Activated CD4-positive, alpha-beta T cell treated with anti-CD3 and anti-CD28 coated beads, Interleukin-2, amount 10 ng/mL, durations not matched to agents 24 days and 14 days (primary cell): ENCODE results near the gene ADCK2. TPM values are rescaled to one million over a fixed set of nuclear protein-coding genes. Genes with fewer than 3 reads are reported as not detected.
"Not testable (repeated sequence)": the region's sequence is repeated elsewhere in the genome, so short reads cannot be mapped to it uniquely, and the experiment has no call there.

Experiments used
- DNase-seq: peaks from one replicate; pipeline ENCODE4 v3.0.0; 2022
- H3K27ac Mint-ChIP-seq: one replicate; pipeline ENCODE4 v1.8.0; 2022; ENCODE audit warnings: mild to moderate bottlenecking, mixed read lengths
- H3K27me3 Mint-ChIP-seq: one replicate; pipeline ENCODE4 v1.8.0; 2022; ENCODE audit warnings: mixed read lengths
- H3K36me3 Mint-ChIP-seq: one replicate; pipeline ENCODE4 v1.8.0; 2022; ENCODE audit warnings: low read depth, mild to moderate bottlenecking, mixed read lengths
- H3K4me1 Mint-ChIP-seq: one replicate; pipeline ENCODE4 v1.8.0; 2021; ENCODE audit warnings: mixed read lengths
- H3K4me3 Mint-ChIP-seq: one replicate; pipeline ENCODE4 v1.8.0; 2022; ENCODE audit warnings: mild to moderate bottlenecking, moderate library complexity, mixed read lengths
- H3K9me3 Mint-ChIP-seq: one replicate; pipeline ENCODE4 v1.8.0; 2021; ENCODE audit warnings: mixed read lengths
- intact Hi-C: fragments of 100-400 bp; cut with micrococcal nuclease; formaldehyde crosslinking; loops from one replicate; pipeline ENCODE4 v1.15.1; 2023
- total RNA-seq: library from RNA; stranded (reverse); gene quantifications from 2 replicates; pipeline ENCODE4 v1.2.3, GENCODE V29; 2022

The ADCK2 gene
- total RNA-seq, 1 donor from 2014 or later: 22.9 TPM

GRCh38 chr7:140673063-140673773 lies 473 bp downstream of the ADCK2 start:
- Mint-ChIP-seq H3K9me3 (no peaks in the 10 kb centered on the region), H3K4me1 (peaks cover 31% of the 10 kb centered on the region), H3K27ac (peak overlapping the region; percentile 87), H3K36me3 (peaks cover 15% of the 10 kb centered on the region), H3K27me3 (peaks cover 4% of the 10 kb centered on the region), H3K4me3 (peak overlapping the region; percentile 89)
- intact Hi-C loops: loop anchor here (1.0 to 2.0 kb wide), 4 partner anchors 23 to 341 kb away; partner anchors contain the start of genes MKRN1, MRPS33 and NDUFB2
- DNase-seq: peak; percentile 90

GRCh38 chr7:140673774-140674155 lies 1.0 kb downstream of the ADCK2 start:
- Mint-ChIP-seq H3K4me1 (peaks cover 31% of the 10 kb centered on the region), H3K27ac (peak overlapping the region; percentile 87), H3K9me3 (no peaks in the 10 kb centered on the region)

GRCh38 chr7:140674356-140674800 lies 1.6 kb downstream of the ADCK2 start:
- Mint-ChIP-seq H3K27ac (peak overlapping the region; percentile 11), H3K36me3 (peaks cover 25% of the 10 kb centered on the region), H3K9me3 (no peaks in the 10 kb centered on the region), H3K4me1 (peaks cover 31% of the 10 kb centered on the region), H3K4me3 (peak overlapping the region; percentile 89), H3K27me3 (peaks cover 2% of the 10 kb centered on the region)
- DNase-seq: no peak
- intact Hi-C loops: no loop called here

More at GRCh38 chr7:140673774-140674155, 1.0 kb downstream of the ADCK2 start:
- peaks cover 3% of the 10 kb centered on the region for H3K27me3 Mint-ChIP-seq
- peak overlapping the region; percentile 89 for H3K4me3 Mint-ChIP-seq
- no peak for DNase-seq
- intact Hi-C loops: loop anchor here (1.0 to 2.0 kb wide), 4 partner anchors 23 to 341 kb away; partner anchors contain the start of genes MKRN1, MRPS33 and NDUFB2
- peaks cover 20% of the 10 kb centered on the region for H3K36me3 Mint-ChIP-seq

GRCh38 chr7:140674899-140675701 lies 2.4 kb downstream of the ADCK2 start:
- DNase-seq: no peak
- Mint-ChIP-seq H3K4me1 (peaks cover 31% of the 10 kb centered on the region), H3K27ac (peak overlapping the region; percentile 31), H3K4me3 (peak overlapping the region; percentile 89), H3K36me3 (peaks cover 29% of the 10 kb centered on the region), H3K9me3 (no peaks in the 10 kb centered on the region), H3K27me3 (no peaks in the 10 kb centered on the region)
- intact Hi-C loops: no loop called here

- intact Hi-C loops: no loop called here
- Mint-ChIP-seq H3K4me1 (peaks cover 31% of the 10 kb centered on the region), H3K36me3 (peaks cover 32% of the 10 kb centered on the region), H3K27me3 (no peaks in the 10 kb centered on the region), H3K27ac (peak overlapping the region; percentile 31), H3K9me3 (no peaks in the 10 kb centered on the region), H3K4me3 (no peak overlapping the region)
- DNase-seq: no peak
These were observed 3.0 kb downstream of the ADCK2 start for GRCh38 chr7:140675726-140676125.

- intact Hi-C loops: no loop called here
- peaks cover 35% of the 10 kb centered on the region for H3K36me3 Mint-ChIP-seq
- no peak for DNase-seq
- H3K27me3 Mint-ChIP-seq: no peaks in the 10 kb centered on the region
- no peak overlapping the region for H3K4me3 Mint-ChIP-seq
- H3K9me3 Mint-ChIP-seq: no peaks in the 10 kb centered on the region
- no peak overlapping the region for H3K27ac Mint-ChIP-seq
- H3K4me1 Mint-ChIP-seq: peaks cover 31% of the 10 kb centered on the region
These were observed 3.6 kb downstream of the ADCK2 start for GRCh38 chr7:140676306-140676705.

- Mint-ChIP-seq H3K4me1 (peaks cover 31% of the 10 kb centered on the region), H3K36me3 (peaks cover 35% of the 10 kb centered on the region)
- H3K9me3 Mint-ChIP-seq, H3K27me3 Mint-ChIP-seq, intact Hi-C loops, H3K4me3 Mint-ChIP-seq, H3K27ac Mint-ChIP-seq, DNase-seq: not testable (repeated sequence)
These were observed 4.2 kb downstream of the ADCK2 start for GRCh38 chr7:140676956-140677355.

GRCh38 chr7:140677496-140677895 lies 4.8 kb downstream of the ADCK2 start:
- intact Hi-C loops: no loop called here
- Mint-ChIP-seq H3K36me3 (peaks cover 38% of the 10 kb centered on the region), H3K27me3 (no peaks in the 10 kb centered on the region), H3K4me3 (no peak overlapping the region), H3K4me1 (peaks cover 26% of the 10 kb centered on the region), H3K27ac (no peak overlapping the region), H3K9me3 (no peaks in the 10 kb centered on the region)
- no peak for DNase-seq

GRCh38 chr7:140678081-140678815 lies 5.5 kb downstream of the ADCK2 start:
- Mint-ChIP-seq H3K36me3 (peaks cover 38% of the 10 kb centered on the region), H3K4me1 (peaks cover 25% of the 10 kb centered on the region), H3K27ac (no peak overlapping the region), H3K27me3 (no peaks in the 10 kb centered on the region), H3K4me3 (no peak overlapping the region), H3K9me3 (no peaks in the 10 kb centered on the region)
- intact Hi-C loops: no loop called here
- no peak for DNase-seq

- DNase-seq: no peak
- Mint-ChIP-seq H3K4me3 (no peak overlapping the region), H3K4me1 (peaks cover 22% of the 10 kb centered on the region), H3K9me3 (no peaks in the 10 kb centered on the region), H3K36me3 (peaks cover 38% of the 10 kb centered on the region), H3K27me3 (no peaks in the 10 kb centered on the region), H3K27ac (no peak overlapping the region)
- intact Hi-C loops: no loop called here
These were observed 6.0 kb downstream of the ADCK2 start for GRCh38 chr7:140678816-140679130.

GRCh38 chr7:140679186-140679585 lies 6.4 kb downstream of the ADCK2 start:
- intact Hi-C loops: no loop called here
- peaks cover 39% of the 10 kb centered on the region for H3K36me3 Mint-ChIP-seq
- H3K4me3 Mint-ChIP-seq: no peak overlapping the region
- no peaks in the 10 kb centered on the region for H3K27me3 Mint-ChIP-seq
- H3K4me1 Mint-ChIP-seq: peaks cover 18% of the 10 kb centered on the region
- DNase-seq: no peak
- H3K27ac Mint-ChIP-seq: no peak overlapping the region
- H3K9me3 Mint-ChIP-seq: no peaks in the 10 kb centered on the region

GRCh38 chr7:140680886-140681285 lies 8.1 kb downstream of the ADCK2 start:
- Mint-ChIP-seq H3K27me3 (no peaks in the 10 kb centered on the region), H3K4me3 (no peak overlapping the region), H3K4me1 (peaks cover 7% of the 10 kb centered on the region), H3K9me3 (no peaks in the 10 kb centered on the region), H3K36me3 (peaks cover 37% of the 10 kb centered on the region), H3K27ac (no peak overlapping the region)
- intact Hi-C loops: no loop called here
- DNase-seq: no peak

GRCh38 chr7:140681766-140682165 lies 9.0 kb downstream of the ADCK2 start:
- H3K4me1 Mint-ChIP-seq: peaks cover 3% of the 10 kb centered on the region
- no peak overlapping the region for H3K27ac Mint-ChIP-seq
- H3K9me3 Mint-ChIP-seq: no peaks in the 10 kb centered on the region
- DNase-seq: no peak
- peaks cover 34% of the 10 kb centered on the region for H3K36me3 Mint-ChIP-seq
- H3K4me3 Mint-ChIP-seq: no peak overlapping the region
- intact Hi-C loops: no loop called here
- no peaks in the 10 kb centered on the region for H3K27me3 Mint-ChIP-seq

- DNase-seq: no peak
- no peak overlapping the region for H3K4me3 Mint-ChIP-seq
- intact Hi-C loops: no loop called here
- no peaks in the 10 kb centered on the region for H3K4me1 Mint-ChIP-seq
- peaks cover 31% of the 10 kb centered on the region for H3K36me3 Mint-ChIP-seq
- no peaks in the 10 kb centered on the region for H3K27me3 Mint-ChIP-seq
- no peak overlapping the region for H3K27ac Mint-ChIP-seq
- H3K9me3 Mint-ChIP-seq: no peaks in the 10 kb centered on the region
These were observed 10.9 kb downstream of the ADCK2 start for GRCh38 chr7:140683657-140684056.
